Suprapubic skin (tissue), 3 donors: Measurements from ENCODE around the gene GLCE.

Source experiments
- CTCF ChIP-seq, 2 donors: fragments of 200-600 bp in 1 of 2; fragments of 450-650 bp in 1 of 2; sonication (generic) in 1 of 2; IDR thresholded peaks; one replicate each; pipeline ENCODE4 v1.5.1; 2016 to 2019; ENCODE audit warnings: antibody characterized with exemption in 2 of 2, mild to moderate bottlenecking in 1 of 2, moderate library complexity in 1 of 2
- EP300 ChIP-seq: sonication (generic); formaldehyde crosslinking; IDR thresholded peaks from one replicate; pipeline ENCODE4 v1.6.1; 2017; ENCODE audit warnings: antibody characterized with exemption

GRCh38 chr15:69232144-69232543 is 71.7 kb downstream of the GLCE start:
- TF ChIP-seq CTCF (IDR thresholded peaks at IDR 0.05): no peak
- TF ChIP-seq EP300: no peak
